Measurements from ENCODE around the gene KLB. TPM values are rescaled to one million over a fixed set of nuclear protein-coding genes. Genes with fewer than 3 reads are reported as not detected.

Gene KLB
- polyA plus RNA-seq, 1 donor from 2014 or later, result not detected

GRCh38 chr4:39441593-39441992, 34.9 kb downstream of the KLB start:
- H4K20me1 ChIP-seq (ENCODE audit: insufficient read depth), result no peaks in the 10 kb centered on the region
- no peak overlapping the region for H2AFZ ChIP-seq (ENCODE audit: low read depth, low read length)
- H3F3A ChIP-seq (ENCODE audit: insufficient read depth, low read length, poor library complexity, severe bottlenecking), result no peaks in the 10 kb centered on the region
- no peaks in the 10 kb centered on the region for H3K27me3 ChIP-seq (ENCODE audit: insufficient read depth, low read depth, low read length)
- no peak overlapping the region for H3K4me2 ChIP-seq (ENCODE audit: low read length)
- H3K36me3 ChIP-seq (ENCODE audit: insufficient read depth, low read length), result no peaks in the 10 kb centered on the region
- H3K9ac ChIP-seq (ENCODE audit: low read length), result no peak overlapping the region
- no peak for TF ChIP-seq SMC3 (conservative IDR thresholded peaks at IDR 0.05; ENCODE audit: poor library complexity)
- no peak for TF ChIP-seq MXI1 (conservative IDR thresholded peaks at IDR 0.05; ENCODE audit: poor library complexity, severe bottlenecking)
- no peak for TF ChIP-seq REST (IDR thresholded peaks at IDR 0.05; ENCODE audit: borderline replicate concordance)
- TF ChIP-seq CTCF (IDR thresholded peaks at IDR 0.05; ENCODE audit: poor library complexity, severe bottlenecking), result no peak
- TF ChIP-seq EZH2 (IDR thresholded peaks at IDR 0.05; ENCODE audit: borderline replicate concordance, insufficient read depth, low read length, poor library complexity, severe bottlenecking), result no peak
- TF ChIP-seq TAF1 (IDR thresholded peaks at IDR 0.05; ENCODE audit: low read depth), result no peak
- no peak for TF ChIP-seq RAD21 (conservative IDR thresholded peaks at IDR 0.05)
- no peak for TF ChIP-seq EP300 (conservative IDR thresholded peaks at IDR 0.05; ENCODE audit: poor library complexity, severe bottlenecking)
- no peak for TF ChIP-seq POLR2AphosphoS5 (IDR thresholded peaks at IDR 0.05)
- H3K79me2 ChIP-seq (replicated peaks; ENCODE audit: insufficient read depth, low read length), result no peaks in the 10 kb centered on the region
- H3K9me3 ChIP-seq (ENCODE audit: low read length), result no peaks in the 10 kb centered on the region
- no peak overlapping the region for H3K4me3 ChIP-seq (ENCODE audit: low read length)
- no peaks in the 10 kb centered on the region for H3K9me2 ChIP-seq (ENCODE audit: insufficient read depth, low read length)
- H3K27ac ChIP-seq (ENCODE audit: low read length), result no peak overlapping the region

GRCh38 chr4:39442998-39443397, 36.3 kb downstream of the KLB start:
- no peaks in the 10 kb centered on the region for H3F3A ChIP-seq (ENCODE audit: insufficient read depth, low read length, poor library complexity, severe bottlenecking)
- H3K9me3 ChIP-seq (ENCODE audit: low read length), result no peaks in the 10 kb centered on the region
- TF ChIP-seq SMC3 (conservative IDR thresholded peaks at IDR 0.05; ENCODE audit: poor library complexity) (no peak), CTCF (IDR thresholded peaks at IDR 0.05; ENCODE audit: poor library complexity, severe bottlenecking) (no peak)
- no peak overlapping the region for H3K4me2 ChIP-seq (ENCODE audit: low read length)
- H3K4me3 ChIP-seq (ENCODE audit: low read length), result no peak overlapping the region
- H3K9ac ChIP-seq (ENCODE audit: low read length), result no peak overlapping the region
- H3K27ac ChIP-seq (ENCODE audit: low read length), result no peak overlapping the region
- no peak overlapping the region for H2AFZ ChIP-seq (ENCODE audit: low read depth, low read length)
- H4K20me1 ChIP-seq (ENCODE audit: insufficient read depth), result no peaks in the 10 kb centered on the region
- H3K27me3 ChIP-seq (ENCODE audit: insufficient read depth, low read depth, low read length), result no peaks in the 10 kb centered on the region
- H3K36me3 ChIP-seq (ENCODE audit: insufficient read depth, low read length), result no peaks in the 10 kb centered on the region
- H3K79me2 ChIP-seq (replicated peaks; ENCODE audit: insufficient read depth, low read length), result no peaks in the 10 kb centered on the region
- no peaks in the 10 kb centered on the region for H3K9me2 ChIP-seq (ENCODE audit: insufficient read depth, low read length)
